Aorta (tissue), 5 donors: ENCODE data around the gene SMARCC2. TPM values are rescaled to one million over a fixed set of nuclear protein-coding genes. Genes with fewer than 3 reads are reported as not detected.
A peak's percentile ranks its signal among the peaks of the same experiment; 100 is the strongest.

Source experiments
- ATAC-seq: fragments of 200-7000 bp; cut with Tn5 transposase; one replicate; pipeline ENCODE4 v1.9.1; 2022; ENCODE audit warnings: moderate library complexity; ENCODE audit not compliant: low FRiP score
- DNase-seq, 2 donors: peaks; one replicate each; pipeline ENCODE4 v3.0.0-alpha.2; 2020
- H3K27ac ChIP-seq, 2 donors: one replicate each; pipeline ENCODE4 v1.5.1; 2013; ENCODE audit warnings: low read length in 2 of 2, mild to moderate bottlenecking in 2 of 2, moderate library complexity in 2 of 2, control low read depth in 1 of 2, inconsistent platforms in 1 of 2, low read depth in 1 of 2
- H3K27me3 ChIP-seq, 2 donors: one replicate each; pipeline ENCODE4 v1.6.1; 2013; ENCODE audit warnings: control low read depth in 1 of 2, low read length in 1 of 2, mild to moderate bottlenecking in 1 of 2, moderate library complexity in 1 of 2; ENCODE audit not compliant: insufficient read depth in 2 of 2, control insufficient read depth in 1 of 2
- H3K36me3 ChIP-seq, 2 donors: one replicate each; pipeline ENCODE4 v1.6.1; 2013; ENCODE audit warnings: control low read depth in 1 of 2, low read length in 1 of 2, mild to moderate bottlenecking in 1 of 2; ENCODE audit not compliant: insufficient read depth in 2 of 2, control insufficient read depth in 1 of 2
- H3K4me1 ChIP-seq, 2 donors: one replicate each; pipeline ENCODE4 v1.6.1; 2013; ENCODE audit warnings: low read length in 2 of 2, control low read depth in 1 of 2, mild to moderate bottlenecking in 1 of 2, moderate library complexity in 1 of 2; ENCODE audit not compliant: insufficient read depth in 2 of 2, control insufficient read depth in 1 of 2
- H3K4me3 ChIP-seq, 2 donors: one replicate each; pipeline ENCODE4 v1.5.1; 2013; ENCODE audit warnings: low read length in 2 of 2, control low read depth in 1 of 2, mild to moderate bottlenecking in 1 of 2
- H3K9me3 ChIP-seq: one replicate; pipeline ENCODE4 v1.6.1; 2013; ENCODE audit warnings: mild to moderate bottlenecking, low read length; ENCODE audit not compliant: control insufficient read depth
- WGBS, 2 donors: extraction: QIAGEN DNeasy Blood & Tissue Kit; methylation state at CpG; one replicate each; pipeline ENCODE4 v1.1.7; 2013; 5-methylcytosine and 5-hydroxymethylcytosine counted together
- intact Hi-C, 2 donors: fragments of 100-400 bp; cut with DNase I; formaldehyde crosslinking; loops; one replicate each; pipeline versions ENCODE4 v1.14.2 to v1.15.0; 2022
- polyA plus RNA-seq, 2 donors: library from polyadenylated mRNA; stranded (reverse); fragments of 200-250 nt; gene quantifications; one replicate each; pipeline ENCODE4 v1.2.3, GENCODE V29; 2013
- total RNA-seq, 2 donors: library from RNA; stranded (reverse); fragmentation: NEBNext Ultra II Directional; extraction: Animal tissue kit (Norgen Biotek cat#: 25700); gene quantifications; one replicate each; pipeline ENCODE4 v1.2.1, GENCODE V29; 2021
- donor health status: healthy with polysubstance abuse.
- donor health status: Bipolar disorder and iron deficiency.
- donor health status: DM: no; HTN: no; CAD: no.
- donor health status: DM: no; HTN: no; CAD: no.
- donor health status: DM: yes; HTN: yes; CAD: no.

Gene SMARCC2
- total and polyA plus RNA-seq, 4 donors = 45.0 to 140 (median 86.9) TPM

DNA sequence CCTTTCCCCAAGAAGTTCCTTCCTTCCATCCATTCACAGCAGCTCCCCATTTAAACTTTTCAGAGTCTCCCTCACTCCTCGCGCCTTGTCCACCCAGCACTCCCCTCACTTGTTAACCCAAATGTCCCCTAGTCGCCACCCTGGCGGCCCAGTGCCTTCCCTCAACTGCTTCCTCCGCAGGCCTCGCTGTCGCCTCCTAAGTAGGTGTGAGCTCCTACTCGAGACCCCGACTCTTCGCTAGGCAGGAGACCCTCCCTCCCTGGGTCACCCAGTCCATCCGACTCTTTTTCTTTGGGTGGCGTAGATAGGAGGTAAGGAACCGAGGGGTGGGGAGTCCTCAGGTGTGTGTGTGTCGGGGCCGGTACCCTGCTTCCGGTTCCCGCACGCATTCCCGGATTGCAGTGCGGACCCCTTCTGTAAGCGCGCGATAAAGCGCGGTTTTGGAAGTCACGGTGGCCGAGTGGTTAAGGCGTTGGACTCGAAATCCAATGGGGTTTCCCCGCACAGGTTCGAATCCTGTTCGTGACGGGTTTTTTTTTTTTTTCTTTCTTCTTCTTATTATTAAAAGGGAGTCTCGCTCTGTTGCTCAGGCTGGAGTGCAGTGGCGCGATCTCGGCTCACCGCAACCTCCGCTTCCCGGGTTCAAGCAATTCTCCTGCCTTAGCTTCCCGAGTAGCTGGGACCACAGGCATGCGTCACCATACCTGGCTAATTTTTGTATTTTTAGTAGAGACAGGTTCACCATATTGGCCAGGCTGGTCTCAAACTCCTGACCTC, 823 bp upstream of the SMARCC2 start:
- 0 to 1% methylated on average over 42 of the region's 42 CpGs for WGBS, 2 donors
- intact Hi-C loops = loop anchor here (1.0 to 5.0 kb wide), 7 partner anchors 29 to 275 kb away; partner anchors contain the start of genes ANKRD52 (in 1 of the 2) and ZC3H10 (in 1 of the 2)
- H3K9me3 ChIP-seq = no peaks in the 10 kb centered on the region
- peak overlapping the region; percentile 62 to 99 for H3K27ac ChIP-seq
- peak; percentile 84 for ATAC-seq
- DNase-seq = peak; percentile 82 to 94
- no peaks in the 10 kb centered on the region for H3K27me3 ChIP-seq
- peak overlapping the region; percentile 33 to 94 for H3K4me3 ChIP-seq
- H3K36me3 ChIP-seq = peaks cover 0 to 2% of the 10 kb centered on the region in 2 donors
- no peaks in the 10 kb centered on the region for H3K4me1 ChIP-seq

DNA sequence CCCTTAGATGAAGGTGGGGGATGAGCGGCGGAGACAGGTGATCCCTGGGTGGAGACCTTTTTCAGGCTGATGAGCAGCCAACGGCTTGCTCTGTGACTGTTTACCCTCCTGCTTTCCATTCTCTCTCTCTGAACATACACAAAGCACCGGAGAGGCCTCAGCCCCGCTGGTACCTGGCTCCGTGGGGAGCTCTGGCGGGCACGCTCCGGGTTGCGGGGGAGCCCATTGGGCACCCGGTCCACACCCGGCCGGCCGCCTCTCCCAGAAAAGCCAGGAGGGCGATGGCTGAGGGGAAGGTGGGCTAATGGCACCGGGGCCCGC, 545 bp downstream of the SMARCC2 start:
- DNase-seq = no peak
- peaks cover 6 to 7% of the 10 kb centered on the region in 2 donors for H3K36me3 ChIP-seq
- no peaks in the 10 kb centered on the region for H3K27me3 ChIP-seq
- no peaks in the 10 kb centered on the region for H3K4me1 ChIP-seq
- no peaks in the 10 kb centered on the region for H3K9me3 ChIP-seq
- 1% methylated on average over 17 of the region's 17 CpGs for WGBS, 2 donors
- ATAC-seq = peak; percentile 3
- H3K4me3 ChIP-seq = peak overlapping the region; percentile 54 to 94
- intact Hi-C loops = loop anchor here (1.0 to 2.0 kb wide), 4 partner anchors 28 to 70 kb away; partner anchors contain the start of gene ZC3H10 (in 1 of the 2)
- peak overlapping the region; percentile 1 to 76 for H3K27ac ChIP-seq

DNA sequence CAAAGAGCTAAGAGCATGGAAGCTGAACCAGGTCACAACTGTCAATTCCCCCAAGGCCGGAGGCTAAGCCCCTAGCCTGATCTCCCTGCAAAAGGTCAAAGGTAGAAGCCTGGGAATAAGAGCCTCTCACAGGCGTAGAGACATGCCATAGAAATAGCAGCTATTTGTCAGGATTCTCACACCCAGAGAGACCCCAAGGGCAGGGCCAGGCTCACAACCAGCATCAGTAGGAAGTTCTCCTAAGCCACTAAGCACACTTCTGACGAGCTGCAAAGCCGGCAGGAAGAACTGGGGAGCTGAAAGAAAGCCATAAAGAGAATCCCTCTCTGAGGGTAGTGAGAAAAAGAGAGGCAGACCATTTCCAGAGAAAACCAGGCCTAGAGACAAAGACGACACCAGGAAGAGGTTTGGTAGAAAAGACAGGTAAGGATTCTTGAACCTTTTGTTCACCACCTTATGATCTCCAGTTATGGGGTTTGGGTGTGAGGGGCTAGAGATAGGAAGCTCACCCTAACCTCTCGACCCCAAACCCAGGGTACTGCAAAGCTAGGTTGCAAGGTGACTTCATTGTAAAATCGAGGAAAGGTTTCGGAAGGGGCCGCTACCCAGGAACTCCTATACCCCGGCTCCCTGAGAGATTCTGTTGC, 1.0 kb downstream of the SMARCC2 start:
- Histone ChIP-seq H3K27ac (peak overlapping the region; percentile 1 to 76), H3K9me3 (no peaks in the 10 kb centered on the region), H3K27me3 (no peaks in the 10 kb centered on the region), H3K4me1 (no peaks in the 10 kb centered on the region), H3K4me3 (peak overlapping the region; percentile 54 to 94), H3K36me3 (peaks cover 6 to 9% of the 10 kb centered on the region in 2 donors)
- 8 to 9% methylated on average over 10 of the region's 10 CpGs for WGBS, 2 donors
- DNase-seq (no peak), ATAC-seq (no peak)
- intact Hi-C loops = loop anchor here (2.0 kb wide), 3 partner anchors 27 to 69 kb away; partner anchors contain the start of gene ZC3H10 (in 1 of the 2)

DNA sequence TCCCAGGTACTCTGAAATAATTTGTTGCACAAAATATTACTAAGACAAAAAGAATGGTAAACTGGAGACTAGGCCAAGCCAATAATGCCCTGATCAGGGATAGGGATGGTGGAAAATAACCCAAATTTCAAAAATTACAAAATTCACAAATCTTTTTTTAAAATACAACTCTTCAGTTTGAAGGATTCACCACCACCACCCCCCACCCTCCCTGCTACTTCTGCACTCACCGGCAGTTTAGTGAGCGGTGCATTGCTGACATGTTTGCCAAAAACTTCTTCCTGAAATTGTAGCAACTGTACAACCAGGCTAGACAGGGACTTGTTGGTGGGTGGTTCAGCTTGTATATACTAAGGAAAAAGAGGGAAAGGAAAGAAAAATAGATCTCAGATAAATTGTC, 2.3 kb downstream of the SMARCC2 start:
- intact Hi-C loops = no loop called here
- DNase-seq = no peak
- Histone ChIP-seq H3K27me3 (no peaks in the 10 kb centered on the region), H3K9me3 (no peaks in the 10 kb centered on the region), H3K4me3 (no peak overlapping the region), H3K27ac (no peak overlapping the region), H3K36me3 (peaks cover 6 to 9% of the 10 kb centered on the region in 2 donors), H3K4me1 (no peaks in the 10 kb centered on the region)
- ATAC-seq = no peak
- 35 to 43% methylated on average over 2 of the region's 2 CpGs for WGBS, 2 donors

DNA sequence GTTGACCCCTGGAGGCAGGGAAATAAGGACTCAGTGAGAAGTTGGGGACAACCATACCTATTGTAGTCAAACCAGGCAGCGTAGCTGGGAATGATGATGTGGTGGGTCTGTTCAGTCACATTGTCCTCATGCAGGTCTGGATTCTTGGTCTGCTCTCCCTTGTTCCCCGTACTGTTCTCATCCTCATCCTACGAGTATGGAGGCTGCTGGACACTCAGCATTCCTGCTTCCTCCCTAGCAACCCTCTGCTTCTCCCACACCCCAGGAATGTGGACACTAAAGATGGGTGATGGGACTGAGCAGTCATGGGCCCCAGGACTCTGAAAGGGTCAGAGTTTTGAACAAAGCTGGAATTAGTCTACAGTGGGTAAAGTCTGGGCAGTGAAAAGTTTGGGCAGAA, 10.9 kb downstream of the SMARCC2 start:
- H3K4me1 ChIP-seq = no peaks in the 10 kb centered on the region

DNA sequence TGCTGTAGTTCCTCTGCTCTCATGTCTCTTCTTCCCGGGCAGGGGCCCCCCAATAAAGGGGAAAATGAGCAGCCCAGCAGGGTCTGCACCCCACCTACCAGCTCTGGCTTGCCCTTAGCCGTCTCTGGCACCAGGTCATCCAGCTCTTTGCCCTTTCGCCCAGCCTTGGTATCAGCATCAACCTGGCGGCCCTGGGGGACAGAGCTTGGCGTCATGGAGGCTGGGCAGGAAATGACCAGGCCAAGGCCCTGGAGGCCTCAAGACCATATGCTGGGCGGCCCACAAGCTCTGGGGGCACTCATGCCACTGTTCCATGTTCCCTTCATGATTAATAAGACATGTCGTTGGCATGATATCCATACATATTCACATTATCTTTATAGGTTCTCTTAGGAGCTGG, 16.4 kb downstream of the SMARCC2 start:
- intact Hi-C loops = no loop called here
- Histone ChIP-seq H3K27ac (no peak overlapping the region), H3K27me3 (no peaks in the 10 kb centered on the region), H3K4me3 (no peak overlapping the region), H3K36me3 (peaks cover 3 to 11% of the 10 kb centered on the region in 2 donors), H3K4me1 (no peaks in the 10 kb centered on the region), H3K9me3 (no peaks in the 10 kb centered on the region)
- 90 to 92% methylated on average over 7 of the region's 7 CpGs for WGBS, 2 donors
- no peak for DNase-seq
- no peak for ATAC-seq

More for the DNA sequence above, 10.9 kb downstream of the SMARCC2 start:
- ATAC-seq (no peak), DNase-seq (no peak)
- H3K27me3 ChIP-seq = no peaks in the 10 kb centered on the region
- no peaks in the 10 kb centered on the region for H3K9me3 ChIP-seq
- H3K27ac ChIP-seq = no peak overlapping the region
- WGBS, 2 donors = 85 to 90% methylated on average over 3 of the region's 3 CpGs
- no peak overlapping the region for H3K4me3 ChIP-seq
- peaks cover 0 to 16% of the 10 kb centered on the region in 2 donors for H3K36me3 ChIP-seq
- intact Hi-C loops = no loop called here

DNA sequence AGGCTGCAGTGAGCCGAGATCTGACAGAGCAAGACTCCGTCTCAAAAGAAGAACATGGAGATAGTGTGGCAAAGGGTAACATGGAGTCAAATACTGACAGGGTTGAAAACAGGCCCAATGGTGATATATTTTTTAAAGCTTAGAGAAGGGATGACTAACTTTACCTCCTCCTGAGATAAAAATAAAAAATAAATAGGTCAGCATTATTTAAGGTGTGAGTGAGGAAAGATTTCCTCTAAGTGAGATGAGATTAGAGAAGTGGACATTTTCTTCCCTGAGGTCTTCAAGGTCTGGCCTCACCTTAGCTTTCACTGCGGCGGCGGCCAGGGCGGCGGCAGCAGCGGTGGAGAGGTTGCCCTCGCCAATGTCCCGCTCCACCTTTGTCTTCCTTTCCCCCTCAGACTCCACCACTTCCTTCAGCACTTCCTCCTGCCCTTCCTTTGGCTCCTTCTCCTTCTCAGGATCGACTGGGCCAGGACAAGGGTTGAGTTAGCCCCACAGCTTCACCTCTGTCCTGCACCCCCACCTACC, 20.0 kb downstream of the SMARCC2 start:
- H3K27me3 ChIP-seq = no peaks in the 10 kb centered on the region
- ATAC-seq = no peak
- H3K4me1 ChIP-seq = no peaks in the 10 kb centered on the region
- DNase-seq = peak in 1 of 2 donors; percentile 9
- no peak overlapping the region for H3K4me3 ChIP-seq
- H3K27ac ChIP-seq = no peak overlapping the region
- H3K9me3 ChIP-seq = no peaks in the 10 kb centered on the region
- intact Hi-C loops = no loop called here
- WGBS, 2 donors = 91 to 95% methylated on average over 11 of the region's 11 CpGs
- H3K36me3 ChIP-seq = peaks cover 3 to 10% of the 10 kb centered on the region in 2 donors

DNA sequence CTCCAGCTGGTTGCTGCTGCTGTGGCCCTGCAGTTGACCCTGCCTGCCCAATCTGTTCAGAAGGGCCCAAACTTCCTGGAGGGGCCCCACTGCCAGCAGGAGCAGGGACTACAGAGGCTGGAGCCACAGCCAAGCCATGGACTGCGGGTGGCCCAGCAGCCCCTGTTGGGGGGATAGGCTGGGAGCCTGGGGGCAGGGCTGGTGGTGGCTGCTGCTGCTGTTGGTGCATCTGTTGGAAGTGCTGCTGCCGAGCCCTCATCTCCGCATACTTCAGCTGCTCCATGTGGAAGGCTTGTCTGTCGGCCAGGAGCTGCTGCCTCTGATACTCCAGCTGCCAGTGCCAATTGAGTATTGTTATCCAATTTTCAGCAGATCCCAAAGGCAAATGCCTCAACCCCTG, 23.9 kb downstream of the SMARCC2 start:
- ATAC-seq (peak; percentile 6), DNase-seq (peak in 1 of 2 donors; percentile 45)
- intact Hi-C loops = no loop called here
- Histone ChIP-seq H3K4me1 (no peaks in the 10 kb centered on the region), H3K9me3 (no peaks in the 10 kb centered on the region), H3K27ac (no peak overlapping the region), H3K36me3 (peaks cover 0 to 13% of the 10 kb centered on the region in 2 donors), H3K27me3 (no peaks in the 10 kb centered on the region), H3K4me3 (no peak overlapping the region)
- 11 to 28% methylated on average over 3 to 4 of the region's 4 CpGs for WGBS, 2 donors
